MM.1S (cell line): ENCODE data around the gene BOD1.

Experiments
- DNase-seq: peaks from one replicate; pipeline ENCODE4 v3.0.0-alpha.2; 2015
- H2AFZ ChIP-seq: fragments of 300-600 bp; sonication (generic); 2 replicates; pipeline ENCODE4 v1.6.0; 2016; ENCODE audit warnings: antibody characterized with exemption, low read length
- H3F3A ChIP-seq: fragments of 300-600 bp; sonication (generic); 2 replicates; pipeline ENCODE4 v1.6.1; 2016; ENCODE audit warnings: mild to moderate bottlenecking, antibody characterized with exemption, low read length, moderate library complexity, mixed read lengths; ENCODE audit not compliant: insufficient read depth
- H3K27ac ChIP-seq: fragments of 300-600 bp; sonication (generic); 2 replicates; pipeline ENCODE4 v1.5.1; 2016; ENCODE audit warnings: mild to moderate bottlenecking, low read length
- H3K27me3 ChIP-seq: fragments of 300-600 bp; sonication (generic); replicated peaks from 2 replicates; pipeline ENCODE4 v1.6.0; 2016; ENCODE audit warnings: low read length; ENCODE audit not compliant: insufficient read depth
- H3K36me3 ChIP-seq: fragments of 300-600 bp; sonication (generic); replicated peaks from 2 replicates; pipeline ENCODE4 v1.6.1; 2016; ENCODE audit warnings: mild to moderate bottlenecking, low read length, mixed read lengths; ENCODE audit not compliant: insufficient read depth
- H3K4me1 ChIP-seq: fragments of 300-600 bp; sonication (generic); 2 replicates; pipeline ENCODE4 v1.6.1; 2016; ENCODE audit warnings: low read length, mixed read lengths
- H3K4me2 ChIP-seq: fragments of 300-600 bp; sonication (generic); 2 replicates; pipeline ENCODE4 v1.6.0; 2016; ENCODE audit warnings: low read depth, low read length
- H3K4me3 ChIP-seq: fragments of 300-600 bp; sonication (generic); 2 replicates; pipeline ENCODE4 v1.5.1; 2016; ENCODE audit warnings: low read length, mixed read lengths
- H3K79me2 ChIP-seq: fragments of 300-600 bp; sonication (generic); 2 replicates; pipeline ENCODE4 v1.6.1; 2016; ENCODE audit warnings: mixed run types, low read length, mixed read lengths
- H3K9ac ChIP-seq: fragments of 300-600 bp; sonication (generic); 2 replicates; pipeline ENCODE4 v1.6.1; 2016; ENCODE audit warnings: low read length, mixed read lengths
- H3K9me2 ChIP-seq: fragments of 300-600 bp; sonication (generic); replicated peaks from 2 replicates; pipeline ENCODE4 v1.6.1; 2016; ENCODE audit warnings: mild to moderate bottlenecking, low read length, mixed read lengths; ENCODE audit not compliant: insufficient read depth
- H3K9me3 ChIP-seq: fragments of 300-600 bp; sonication (generic); replicated peaks from 2 replicates; pipeline ENCODE4 v1.6.1; 2016; ENCODE audit warnings: mild to moderate bottlenecking, low read length, mixed read lengths; ENCODE audit not compliant: insufficient read depth
- H4K20me1 ChIP-seq: fragments of 300-600 bp; sonication (generic); 2 replicates; pipeline ENCODE4 v1.6.1; 2016; ENCODE audit warnings: mild to moderate bottlenecking, low read length, moderate library complexity, mixed read lengths; ENCODE audit not compliant: insufficient read depth
- CTCF ChIP-seq: fragments of 300-600 bp; sonication (generic); IDR thresholded peaks from 2 replicates; pipeline ENCODE4 v1.5.1; 2016; ENCODE audit warnings: antibody characterized with exemption, low read length, mixed read lengths
- EZH2 ChIP-seq: fragments of 300-600 bp; sonication (generic); optimal IDR thresholded peaks from 2 replicates; pipeline ENCODE3; 2017; ENCODE audit warnings: low read depth, mild to moderate bottlenecking, antibody characterized with exemption, low read length, mixed read lengths
- EZH2phosphoT487 ChIP-seq: fragments of 300-600 bp; sonication (generic); IDR thresholded peaks from 2 replicates; pipeline ENCODE4 v1.6.1; 2018; ENCODE audit warnings: antibody characterized with exemption, low read length

The BOD1 gene

GRCh38 chr5:173633304-173633703 is 16.9 kb upstream of the BOD1 start:
- Histone ChIP-seq H3K36me3 (no peaks in the 10 kb centered on the region), H3K27ac (no peak overlapping the region), H3K9ac (no peak overlapping the region), H2AFZ (no peak overlapping the region), H4K20me1 (no peaks in the 10 kb centered on the region), H3K9me2 (no peaks in the 10 kb centered on the region), H3K4me2 (no peak overlapping the region), H3K4me3 (no peak overlapping the region), H3F3A (no peaks in the 10 kb centered on the region), H3K27me3 (no peaks in the 10 kb centered on the region), H3K9me3 (no peaks in the 10 kb centered on the region), H3K4me1 (no peaks in the 10 kb centered on the region), H3K79me2 (no peaks in the 10 kb centered on the region)
- TF ChIP-seq EZH2phosphoT487 (no peak), EZH2 (no peak), CTCF (no peak)
- no peak for DNase-seq

- Histone ChIP-seq H3K4me2 (no peak overlapping the region), H3K36me3 (no peaks in the 10 kb centered on the region), H3K79me2 (no peaks in the 10 kb centered on the region), H3K27me3 (no peaks in the 10 kb centered on the region), H3F3A (no peaks in the 10 kb centered on the region), H3K4me1 (no peaks in the 10 kb centered on the region), H3K9me3 (no peaks in the 10 kb centered on the region), H3K9ac (no peak overlapping the region), H4K20me1 (no peaks in the 10 kb centered on the region), H3K9me2 (no peaks in the 10 kb centered on the region), H3K4me3 (no peak overlapping the region), H2AFZ (no peak overlapping the region), H3K27ac (no peak overlapping the region)
- TF ChIP-seq EZH2phosphoT487 (no peak), CTCF (no peak), EZH2 (no peak)
- no peak for DNase-seq
Observed at GRCh38 chr5:173631478-173631877, 15.0 kb upstream of the BOD1 start.

- no peak for TF ChIP-seq EZH2
Observed at GRCh38 chr5:173630724-173631365, 14.4 kb upstream of the BOD1 start.

GRCh38 chr5:173629628-173630027 is 13.2 kb upstream of the BOD1 start:
- no peak for TF ChIP-seq EZH2phosphoT487
- peak; percentile 48 for TF ChIP-seq CTCF
- Histone ChIP-seq H3K4me3 (no peak overlapping the region), H3K79me2 (no peaks in the 10 kb centered on the region), H3K9me3 (no peaks in the 10 kb centered on the region), H4K20me1 (no peaks in the 10 kb centered on the region), H3K36me3 (no peaks in the 10 kb centered on the region), H3K27me3 (no peaks in the 10 kb centered on the region), H3K4me1 (peaks cover 4% of the 10 kb centered on the region; the same call in 1 of the 2 replicates), H3F3A (no peaks in the 10 kb centered on the region), H3K4me2 (no peak overlapping the region), H2AFZ (no peak overlapping the region), H3K9ac (no peak overlapping the region), H3K27ac (no peak overlapping the region), H3K9me2 (no peaks in the 10 kb centered on the region)
- DNase-seq: no peak

More at GRCh38 chr5:173630724-173631365, 14.4 kb upstream of the BOD1 start:
- no peak for DNase-seq
- peaks cover 3% of the 10 kb centered on the region; the same call in 1 of the 2 replicates for H3K4me1 ChIP-seq
- no peaks in the 10 kb centered on the region for H4K20me1 ChIP-seq
- no peaks in the 10 kb centered on the region for H3K9me3 ChIP-seq
- H3K79me2 ChIP-seq: no peaks in the 10 kb centered on the region
- no peak overlapping the region for H3K27ac ChIP-seq
- H3K36me3 ChIP-seq: no peaks in the 10 kb centered on the region
- no peak overlapping the region for H3K4me2 ChIP-seq
- no peak overlapping the region for H3K9ac ChIP-seq
- H3F3A ChIP-seq: no peaks in the 10 kb centered on the region
- H3K9me2 ChIP-seq: no peaks in the 10 kb centered on the region
- H3K27me3 ChIP-seq: no peaks in the 10 kb centered on the region
- no peak overlapping the region for H3K4me3 ChIP-seq
- H2AFZ ChIP-seq: no peak overlapping the region
